ENCODE results near the gene DCTN4. TPM values are rescaled to one million over a fixed set of nuclear protein-coding genes. Genes with fewer than 3 reads are reported as not detected.
"Not testable (repeated sequence)": the region's sequence is repeated elsewhere in the genome, so short reads cannot be mapped to it uniquely, and the experiment has no call there.

Gene DCTN4
- total RNA-seq: 10 to 100 TPM; 41.7 to 75.9 (median 54.1) TPM

DNA sequence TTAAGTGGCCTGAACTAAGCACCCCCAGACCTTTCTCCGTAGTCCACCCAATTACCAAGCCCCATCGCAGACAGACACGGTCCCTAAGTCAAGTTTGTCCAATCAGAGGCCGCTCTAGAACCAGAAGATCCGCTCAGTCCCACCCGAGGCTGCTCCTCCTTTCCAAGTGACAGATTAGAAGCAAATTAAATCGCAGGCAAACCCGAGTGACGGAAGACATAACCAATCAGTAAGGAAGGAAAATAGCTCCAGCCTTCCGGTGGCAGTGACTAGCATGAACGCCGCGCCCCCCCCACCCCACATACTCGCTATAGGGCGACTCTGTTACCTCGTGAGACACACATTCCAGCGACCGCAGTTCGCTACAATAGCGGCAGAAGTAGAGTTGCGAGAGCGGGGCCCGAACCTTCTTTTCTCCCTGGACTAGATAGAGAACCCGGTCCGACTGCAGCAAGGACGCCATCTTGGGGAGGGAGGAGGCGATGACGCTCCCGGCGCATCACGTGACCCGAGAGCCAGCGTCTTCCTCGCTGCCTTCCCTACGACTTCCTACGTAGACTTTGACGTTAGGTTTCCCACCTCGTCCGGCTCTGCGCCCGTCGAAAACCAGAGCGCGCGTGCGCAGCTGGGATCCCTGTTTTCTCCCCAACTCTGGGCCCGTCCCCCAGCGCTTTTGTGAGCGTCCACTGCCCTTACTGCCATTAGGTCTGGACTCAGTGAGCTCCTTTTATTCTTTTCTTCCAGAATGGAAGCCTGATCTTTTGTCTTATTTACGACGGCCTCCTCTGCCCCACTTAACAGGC lies at the start of gene DCTN4:
Gene DCTN4, minus strand, starts transcription at position 487 of the 803 bp plus-strand sequence. Its CDS starts 24 bp downstream, at position 463.
- peaks cover 0 to 26% (median 0%) of the 10 kb centered on the region in 3 donors for H3K36me3 ChIP-seq
- peaks cover 0 to 17% (median 3%) of the 10 kb centered on the region in 4 donors for H3K4me1 ChIP-seq
- no peaks in the 10 kb centered on the region for H3K27me3 ChIP-seq
- TF ChIP-seq, protein P1, sequence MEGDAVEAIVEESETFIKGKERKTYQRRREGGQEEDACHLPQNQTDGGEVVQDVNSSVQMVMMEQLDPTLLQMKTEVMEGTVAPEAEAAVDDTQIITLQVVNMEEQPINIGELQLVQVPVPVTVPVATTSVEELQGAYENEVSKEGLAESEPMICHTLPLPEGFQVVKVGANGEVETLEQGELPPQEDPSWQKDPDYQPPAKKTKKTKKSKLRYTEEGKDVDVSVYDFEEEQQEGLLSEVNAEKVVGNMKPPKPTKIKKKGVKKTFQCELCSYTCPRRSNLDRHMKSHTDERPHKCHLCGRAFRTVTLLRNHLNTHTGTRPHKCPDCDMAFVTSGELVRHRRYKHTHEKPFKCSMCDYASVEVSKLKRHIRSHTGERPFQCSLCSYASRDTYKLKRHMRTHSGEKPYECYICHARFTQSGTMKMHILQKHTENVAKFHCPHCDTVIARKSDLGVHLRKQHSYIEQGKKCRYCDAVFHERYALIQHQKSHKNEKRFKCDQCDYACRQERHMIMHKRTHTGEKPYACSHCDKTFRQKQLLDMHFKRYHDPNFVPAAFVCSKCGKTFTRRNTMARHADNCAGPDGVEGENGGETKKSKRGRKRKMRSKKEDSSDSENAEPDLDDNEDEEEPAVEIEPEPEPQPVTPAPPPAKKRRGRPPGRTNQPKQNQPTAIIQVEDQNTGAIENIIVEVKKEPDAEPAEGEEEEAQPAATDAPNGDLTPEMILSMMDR (IDR thresholded peaks at IDR 0.05): peak in 1 of 6 experiments; percentile 6
- TF ChIP-seq POLR2A (IDR thresholded peaks at IDR 0.05): peak; percentile 27 to 41
- H3K4me3 ChIP-seq: peak within 1 kb of the TSS; percentile 53 to 77 (median 72)
- no peaks in the 10 kb centered on the region for H3K9me3 ChIP-seq
- H3K27ac ChIP-seq: peak within 1 kb of the TSS; percentile 87 to 98 (median 96)
- peak; percentile 94 to 98 (median 97) for DNase-seq

DNA sequence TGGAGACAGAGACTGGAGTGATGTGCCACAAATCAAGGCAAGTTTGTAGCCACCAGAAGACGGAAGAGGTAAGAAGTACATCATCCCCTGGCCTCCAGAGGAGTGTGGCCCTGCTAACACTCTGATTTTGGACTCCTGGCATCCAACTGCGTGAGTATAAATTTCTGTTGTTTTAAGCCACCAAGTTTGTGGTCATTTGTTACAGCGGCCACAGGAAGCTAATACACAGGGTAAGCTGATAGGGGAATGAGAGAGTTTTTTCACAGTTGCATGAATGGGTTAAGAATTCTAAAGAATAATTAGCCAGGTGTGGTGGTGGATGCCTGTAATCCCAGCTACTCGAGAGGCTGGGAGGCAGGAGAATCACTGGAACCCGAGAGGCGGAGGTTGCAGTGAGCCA lies 45.6 kb upstream of the DCTN4 start:
- H3K27ac ChIP-seq: no peak overlapping the region
- no peak overlapping the region for H3K4me3 ChIP-seq
- no peaks in the 10 kb centered on the region for H3K27me3 ChIP-seq
- no peaks in the 10 kb centered on the region for H3K9me3 ChIP-seq
- H3K4me1 ChIP-seq: peaks cover 0 to 4% (median 0%) of the 10 kb centered on the region in 4 donors
- no peak for DNase-seq
- TF ChIP-seq POLR2A (IDR thresholded peaks at IDR 0.05): no peak
- TF ChIP-seq, protein P1 (IDR thresholded peaks at IDR 0.05): no peak
- H3K36me3 ChIP-seq: no peaks in the 10 kb centered on the region

DNA sequence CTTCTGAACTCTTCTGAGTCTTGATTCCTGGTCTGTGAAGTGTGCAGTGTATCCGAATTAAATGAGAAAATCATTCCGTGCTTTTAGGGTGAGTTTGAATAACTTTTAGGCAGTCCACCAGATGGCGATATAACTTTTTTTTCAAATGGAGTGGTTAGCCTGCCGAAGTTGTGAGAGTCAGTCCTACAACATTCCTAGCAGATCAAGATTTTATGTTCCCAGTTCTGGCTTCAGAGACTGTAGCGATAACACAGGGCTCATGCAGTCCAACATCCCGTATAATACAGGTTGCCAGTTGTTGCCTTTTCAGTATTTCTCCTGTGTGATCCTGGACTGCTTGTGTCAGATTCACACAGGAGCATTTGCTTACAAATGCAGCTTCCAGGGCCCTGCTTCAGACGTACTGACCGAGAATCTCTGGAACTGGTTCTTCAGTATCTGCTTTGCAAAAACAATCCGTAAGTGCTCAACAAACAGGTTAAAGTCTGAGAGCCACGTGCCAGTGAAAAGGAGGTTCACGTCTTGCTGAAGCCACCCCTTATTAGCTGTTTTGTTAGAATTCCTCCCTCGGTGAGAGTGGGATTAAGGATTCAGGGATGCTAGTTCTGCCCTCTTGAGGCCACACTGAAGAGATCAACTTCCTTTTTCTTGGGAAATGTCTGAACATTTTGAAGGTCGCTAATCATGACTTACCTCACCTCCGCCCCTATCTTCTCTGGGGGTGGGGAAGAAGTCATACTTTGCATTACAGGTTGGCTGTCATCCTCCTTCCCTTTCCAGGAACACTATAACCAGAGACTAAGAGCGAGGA lies 42.5 kb upstream of the DCTN4 start:
- H3K27me3 ChIP-seq: no peaks in the 10 kb centered on the region
- no peak for TF ChIP-seq POLR2A (IDR thresholded peaks at IDR 0.05)
- TF ChIP-seq, protein P1 (IDR thresholded peaks at IDR 0.05): peak in 5 of 6 experiments; percentile 14 to 68 (median 65)
- peaks cover 0 to 4% (median 0%) of the 10 kb centered on the region in 4 donors for H3K4me1 ChIP-seq
- DNase-seq: peak in 1 of 3 donors; percentile 49
- H3K27ac ChIP-seq: peak overlapping the region in 2 of 4 donors; percentile 41 to 59
- H3K9me3 ChIP-seq: no peaks in the 10 kb centered on the region
- H3K36me3 ChIP-seq: peaks cover 0 to 7% (median 0%) of the 10 kb centered on the region in 3 donors
- H3K4me3 ChIP-seq: peak overlapping the region in 3 of 4 donors; percentile 0 to 44 (median 35)

DNA sequence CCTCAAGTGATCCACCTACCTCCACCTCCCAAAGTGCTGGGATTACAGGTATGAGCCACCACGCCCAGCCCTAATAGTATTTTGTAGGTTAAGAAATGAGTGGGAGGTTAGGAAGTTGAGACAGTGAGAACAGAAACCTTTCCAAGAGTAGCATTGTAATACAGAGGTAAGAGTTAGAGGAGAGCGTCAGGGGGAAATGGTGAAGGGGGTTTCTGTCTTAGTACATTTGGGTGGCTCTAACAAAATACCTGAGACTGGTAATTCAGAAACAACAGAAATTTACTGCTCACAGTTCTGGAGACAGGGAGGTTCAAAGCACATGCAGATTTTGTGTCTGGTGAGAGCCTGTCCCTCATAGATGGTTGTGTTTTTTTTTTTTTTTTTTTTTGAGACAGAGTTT lies 38.6 kb upstream of the DCTN4 start:
- peaks cover 0 to 18% (median 0%) of the 10 kb centered on the region in 3 donors for H3K36me3 ChIP-seq
- H3K27ac ChIP-seq: no peak overlapping the region
- no peak for TF ChIP-seq POLR2A (IDR thresholded peaks at IDR 0.05)
- TF ChIP-seq, protein P1 (IDR thresholded peaks at IDR 0.05): no peak
- no peaks in the 10 kb centered on the region for H3K9me3 ChIP-seq
- no peak overlapping the region for H3K4me3 ChIP-seq
- peaks cover 0 to 4% (median 0%) of the 10 kb centered on the region in 4 donors for H3K4me1 ChIP-seq
- DNase-seq: no peak
- H3K27me3 ChIP-seq: no peaks in the 10 kb centered on the region

DNA sequence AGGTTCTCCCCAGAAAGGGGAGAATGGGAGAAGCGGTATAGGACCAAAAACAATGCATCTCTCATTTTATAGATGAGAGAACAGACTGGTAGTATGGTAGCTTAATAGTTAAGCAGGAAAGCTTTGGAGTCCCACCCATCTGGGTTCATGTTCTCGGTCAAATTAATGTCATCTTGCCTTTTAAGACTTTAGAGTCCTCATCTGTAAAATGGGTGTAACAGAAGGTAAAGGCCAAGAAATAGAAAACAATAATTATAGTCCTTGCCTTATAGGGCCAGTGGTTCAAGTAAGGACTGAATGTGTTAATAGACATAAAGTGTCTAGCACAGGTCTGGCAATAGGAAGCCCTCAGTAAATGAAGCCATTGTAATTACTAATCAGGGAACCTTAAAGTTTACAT lies 36.1 kb upstream of the DCTN4 start:
- TF ChIP-seq, protein P1 (IDR thresholded peaks at IDR 0.05): no peak
- TF ChIP-seq POLR2A (IDR thresholded peaks at IDR 0.05): no peak
- peaks cover 0 to 6% (median under 1%) of the 10 kb centered on the region in 4 donors for H3K4me1 ChIP-seq
- H3K36me3 ChIP-seq: peaks cover 0 to 18% (median 0%) of the 10 kb centered on the region in 3 donors
- no peak overlapping the region for H3K4me3 ChIP-seq
- no peak overlapping the region for H3K27ac ChIP-seq
- no peaks in the 10 kb centered on the region for H3K9me3 ChIP-seq
- H3K27me3 ChIP-seq: no peaks in the 10 kb centered on the region
- no peak for DNase-seq

DNA sequence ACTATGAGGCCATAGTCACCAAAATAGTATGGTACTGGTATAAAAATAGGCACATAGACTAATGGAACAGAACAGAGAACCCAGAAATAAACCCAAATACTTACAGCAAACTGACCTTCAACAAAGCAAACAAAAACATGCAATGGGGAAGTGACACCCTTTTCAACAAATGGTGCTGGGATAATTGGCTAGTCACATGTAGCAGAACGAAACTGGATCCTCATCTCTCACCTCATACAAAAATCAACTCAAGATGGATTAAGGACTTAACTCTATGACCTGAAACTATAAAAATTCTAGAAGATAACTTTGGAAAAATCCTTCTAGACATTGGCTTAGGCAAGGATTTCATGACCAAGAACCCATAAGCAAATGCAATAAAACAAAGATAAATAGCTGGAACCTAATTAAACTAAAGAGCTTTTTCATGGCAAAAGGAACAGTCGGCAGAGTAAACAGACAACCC lies 34.6 kb upstream of the DCTN4 start:
- Histone ChIP-seq H3K36me3 (peaks cover 0 to 18% (median 0%) of the 10 kb centered on the region in 3 donors), H3K4me1 (peaks cover 0 to 19% (median 2%) of the 10 kb centered on the region in 4 donors)
- H3K27me3 ChIP-seq, DNase-seq, H3K4me3 ChIP-seq, H3K27ac ChIP-seq, H3K9me3 ChIP-seq: not testable (repeated sequence)

Data from Peyer's patch (tissue), 4 donors.